Psoas muscle (tissue), 8 donors: ENCODE measurements around the gene MAP7. TPM values are rescaled to one million over a fixed set of nuclear protein-coding genes. Genes with fewer than 3 reads are reported as not detected.
A peak's percentile ranks its signal among the peaks of the same experiment; 100 is the strongest.

Experiments
- ATAC-seq, 4 donors: fragments of 200-7000 bp; cut with Tn5 transposase; one replicate each; pipeline ENCODE4 v1.9.1; 2020; ENCODE audit warnings: moderate library complexity in 3 of 4, mild to moderate bottlenecking in 2 of 4
- DNase-seq, 2 donors: peaks; one replicate each; pipeline ENCODE4 v3.0.0-alpha.2; 2020
- H3K27ac ChIP-seq: fragments of 200-600 bp; one replicate; pipeline ENCODE4 v1.8.0; 2022
- H3K27me3 ChIP-seq, 3 donors: fragments of 200-600 bp in 1 of 3; one replicate each; pipeline versions ENCODE4 v1.6.1 to v1.8.0; 2013 to 2022; ENCODE audit warnings: low read length in 2 of 3, mild to moderate bottlenecking in 2 of 3, moderate library complexity in 1 of 3; ENCODE audit not compliant: insufficient read depth in 3 of 3
- H3K36me3 ChIP-seq, 2 donors: fragments of 200-600 bp in 1 of 2; one replicate each; pipeline versions ENCODE4 v1.6.1 to v1.8.0; 2013 to 2022; ENCODE audit warnings: low read depth in 1 of 2, mild to moderate bottlenecking in 1 of 2, moderate library complexity in 1 of 2; ENCODE audit not compliant: insufficient read depth in 1 of 2
- H3K4me1 ChIP-seq: fragments of 200-600 bp; one replicate; pipeline ENCODE4 v1.8.0; 2022
- H3K4me3 ChIP-seq: fragments of 200-600 bp; one replicate; pipeline ENCODE4 v1.8.0; 2022; ENCODE audit warnings: mild to moderate bottlenecking
- H3K9me3 ChIP-seq: fragments of 200-600 bp; one replicate; pipeline ENCODE4 v1.8.0; 2022
- WGBS, 3 donors: extraction: QIAGEN DNeasy Blood & Tissue Kit; methylation state at CpG; one replicate each; pipeline versions ENCODE4 v1.1.6 to v1.1.7; 2013; 5-methylcytosine and 5-hydroxymethylcytosine counted together
- intact Hi-C, 2 donors: fragments of 100-400 bp; cut with DNase I; formaldehyde crosslinking; loops; one replicate each; pipeline versions ENCODE4 v1.11.0 to v1.14.2; 2022
- polyA plus RNA-seq, 3 donors: library from polyadenylated mRNA; stranded (reverse); fragments of 200-250 nt; gene quantifications; one replicate each; pipeline ENCODE4 v1.2.3, GENCODE V29; 2013
- total RNA-seq, 4 donors: library from RNA; stranded (reverse); fragmentation: NEBNext Ultra II Directional in 2 of 4; extraction: Animal tissue kit (Norgen Biotek cat#: 25700) in 2 of 4; gene quantifications; one replicate each; pipeline versions ENCODE4 v1.2.1 to v1.2.4, GENCODE V29; 2021 to 2023
- TF ChIP-seq, protein P1 (sequence below): fragments of 200-600 bp; IDR thresholded peaks from one replicate; pipeline ENCODE4 v1.8.0; 2022; ENCODE audit warnings: antibody characterized with exemption
- donor health status: healthy with polysubstance abuse.
- donor health status: DM: no; HTN: no; CAD: no; lungs with moderate emphysema.
- donor health status: Bipolar disorder and iron deficiency.
- donor health status: healthy.
- donor health status: DM: yes; HTN: yes; CAD: no.
- donor health status: DM: no; HTN: no; CAD: no.
- donor health status: DM: no; HTN: no; CAD: no.
- donor health status: DM: yes; HTN: yes; CAD: no.

The MAP7 gene
- total and polyA plus RNA-seq, 7 donors: 0.10 to 0.94 (median 0.32) TPM

DNA sequence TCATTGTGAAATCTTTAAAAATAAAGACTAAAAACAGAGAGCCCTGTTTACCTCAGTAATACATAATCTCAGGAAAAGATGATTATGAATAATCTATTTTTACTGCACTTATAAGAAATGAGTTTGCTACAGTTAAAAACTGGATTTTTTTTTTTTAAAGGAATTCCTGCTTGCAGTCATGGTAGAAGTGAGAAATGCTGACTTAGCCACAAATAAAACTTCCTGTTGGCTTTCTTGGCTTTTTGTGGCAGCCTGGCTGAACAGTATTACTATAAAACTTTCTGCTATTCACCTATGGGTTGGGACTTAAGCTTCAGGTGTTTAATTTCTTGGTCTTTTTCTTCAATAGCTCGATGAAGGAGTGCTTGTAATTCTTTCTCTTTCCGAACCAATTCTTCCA lies 12.0 kb upstream of the MAP7 start:
- no peak for ATAC-seq
- WGBS, 3 donors: 76 to 81% (median 80%) methylated on average over 2 of the region's 2 CpGs
- TF ChIP-seq, protein P1, sequence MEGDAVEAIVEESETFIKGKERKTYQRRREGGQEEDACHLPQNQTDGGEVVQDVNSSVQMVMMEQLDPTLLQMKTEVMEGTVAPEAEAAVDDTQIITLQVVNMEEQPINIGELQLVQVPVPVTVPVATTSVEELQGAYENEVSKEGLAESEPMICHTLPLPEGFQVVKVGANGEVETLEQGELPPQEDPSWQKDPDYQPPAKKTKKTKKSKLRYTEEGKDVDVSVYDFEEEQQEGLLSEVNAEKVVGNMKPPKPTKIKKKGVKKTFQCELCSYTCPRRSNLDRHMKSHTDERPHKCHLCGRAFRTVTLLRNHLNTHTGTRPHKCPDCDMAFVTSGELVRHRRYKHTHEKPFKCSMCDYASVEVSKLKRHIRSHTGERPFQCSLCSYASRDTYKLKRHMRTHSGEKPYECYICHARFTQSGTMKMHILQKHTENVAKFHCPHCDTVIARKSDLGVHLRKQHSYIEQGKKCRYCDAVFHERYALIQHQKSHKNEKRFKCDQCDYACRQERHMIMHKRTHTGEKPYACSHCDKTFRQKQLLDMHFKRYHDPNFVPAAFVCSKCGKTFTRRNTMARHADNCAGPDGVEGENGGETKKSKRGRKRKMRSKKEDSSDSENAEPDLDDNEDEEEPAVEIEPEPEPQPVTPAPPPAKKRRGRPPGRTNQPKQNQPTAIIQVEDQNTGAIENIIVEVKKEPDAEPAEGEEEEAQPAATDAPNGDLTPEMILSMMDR: no peak
- H3K4me1 ChIP-seq: no peaks in the 10 kb centered on the region
- H3K4me3 ChIP-seq: no peak overlapping the region
- DNase-seq: no peak
- no peaks in the 10 kb centered on the region for H3K27me3 ChIP-seq
- no peaks in the 10 kb centered on the region for H3K9me3 ChIP-seq
- peaks cover 0 to 18% of the 10 kb centered on the region in 2 donors for H3K36me3 ChIP-seq
- no peak overlapping the region for H3K27ac ChIP-seq
- intact Hi-C loops: no loop called here

GRCh38 chr6:136553166-136553787 lies 3.1 kb upstream of the MAP7 start:
- H3K27me3 ChIP-seq: peaks cover 5 to 62% (median 8%) of the 10 kb centered on the region in 3 donors
- peaks cover 10% of the 10 kb centered on the region for H3K4me1 ChIP-seq
- no peak overlapping the region for H3K4me3 ChIP-seq
- H3K27ac ChIP-seq: no peak overlapping the region
- TF ChIP-seq, protein P1: no peak
- intact Hi-C loops: no loop called here
- DNase-seq (no peak), ATAC-seq (no peak)
- peaks cover 0 to 4% of the 10 kb centered on the region in 2 donors for H3K36me3 ChIP-seq
- no peaks in the 10 kb centered on the region for H3K9me3 ChIP-seq
- 75 to 77% (median 76%) methylated on average over 5 of the region's 5 CpGs for WGBS, 3 donors

- no peak overlapping the region for H3K27ac ChIP-seq
- intact Hi-C loops: no loop called here
- 76 to 82% (median 77%) methylated on average over 4 of the region's 4 CpGs for WGBS, 3 donors
- DNase-seq (no peak), ATAC-seq (no peak)
- no peak overlapping the region for H3K4me3 ChIP-seq
- TF ChIP-seq, protein P1: no peak
- H3K27me3 ChIP-seq: peaks cover 5 to 67% (median 8%) of the 10 kb centered on the region in 3 donors
- no peaks in the 10 kb centered on the region for H3K9me3 ChIP-seq
- peaks cover 0 to 3% of the 10 kb centered on the region in 2 donors for H3K36me3 ChIP-seq
- peaks cover 10% of the 10 kb centered on the region for H3K4me1 ChIP-seq
Measured at GRCh38 chr6:136552054-136552453, 1.8 kb upstream of the MAP7 start.

DNA sequence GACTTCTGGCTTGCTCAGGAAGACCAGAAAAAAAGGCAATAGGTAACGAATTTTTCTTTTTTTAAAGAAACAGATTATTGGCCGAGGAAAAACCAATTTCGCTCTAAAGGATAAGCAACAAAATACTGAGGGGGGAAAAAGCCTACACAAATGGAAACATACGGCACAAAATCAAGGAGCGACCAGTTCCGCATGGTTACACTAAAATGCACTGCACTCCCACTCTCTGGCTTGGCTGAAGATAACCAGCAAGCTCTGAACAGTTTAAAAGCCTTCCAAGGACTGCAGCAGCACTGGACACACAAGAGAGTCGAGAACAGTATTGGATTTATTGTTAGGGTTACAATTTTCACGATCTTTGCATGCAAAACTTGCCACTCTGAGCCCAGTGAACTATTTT lies 881 bp upstream of the MAP7 start:
- WGBS, 3 donors: 52 to 58% (median 55%) methylated on average over 8 of the region's 8 CpGs
- peaks cover 5 to 77% (median 8%) of the 10 kb centered on the region in 3 donors for H3K27me3 ChIP-seq
- TF ChIP-seq, protein P1: no peak
- ATAC-seq (no peak), DNase-seq (no peak)
- peak overlapping the region; percentile 79 for H3K4me3 ChIP-seq
- H3K36me3 ChIP-seq: no peaks in the 10 kb centered on the region
- H3K27ac ChIP-seq: no peak overlapping the region
- intact Hi-C loops: no loop called here
- no peaks in the 10 kb centered on the region for H3K9me3 ChIP-seq
- peaks cover 10% of the 10 kb centered on the region for H3K4me1 ChIP-seq

DNA sequence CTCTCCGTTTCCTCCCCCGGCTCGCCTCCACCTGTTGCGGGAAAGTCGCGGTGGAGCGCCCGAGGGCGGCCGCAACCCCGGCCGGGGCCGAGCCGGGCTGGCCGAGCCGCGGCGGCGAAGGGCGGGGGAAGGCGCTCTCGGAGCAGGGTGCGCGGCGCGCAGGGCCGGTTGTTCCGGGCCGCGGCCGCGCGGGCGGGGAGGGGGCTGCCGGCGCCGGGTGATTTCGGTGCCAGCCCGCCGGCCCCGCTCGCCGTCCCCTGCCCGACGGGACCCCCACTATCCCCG lies 235 bp downstream of the MAP7 start:
- H3K36me3 ChIP-seq: no peaks in the 10 kb centered on the region
- ATAC-seq (peak; percentile 52 to 67 (median 54)), DNase-seq (no peak)
- peak overlapping the region; percentile 79 for H3K4me3 ChIP-seq
- H3K4me1 ChIP-seq: peaks cover 10% of the 10 kb centered on the region
- H3K9me3 ChIP-seq: no peaks in the 10 kb centered on the region
- H3K27ac ChIP-seq: no peak overlapping the region
- TF ChIP-seq, protein P1: no peak
- H3K27me3 ChIP-seq: peaks cover 8 to 74% (median 9%) of the 10 kb centered on the region in 3 donors
- intact Hi-C loops: no loop called here
- 0 to 1% (median 1%) methylated on average over 17 to 46 of the region's 46 CpGs for whole genome bisulfite sequencing, 3 donors
